Ovary (tissue), 10 donors: ENCODE measurements around the gene NPIPA3. TPM values are rescaled to one million over a fixed set of nuclear protein-coding genes. Genes with fewer than 3 reads are reported as not detected.
"Not testable (repeated sequence)": the region's sequence is repeated elsewhere in the genome, so short reads cannot be mapped to it uniquely, and the experiment has no call there.

Experiments used
- DNase-seq, 5 donors: peaks; one replicate each; pipeline ENCODE4 v3.0.0-alpha.2; 2019 to 2020
- H3K27ac ChIP-seq, 2 donors: fragments of 200-600 bp; one replicate each; pipeline versions ENCODE4 v1.5.1 to v1.8.0; 2019 to 2022
- H3K27me3 ChIP-seq: fragments of 200-600 bp; one replicate; pipeline ENCODE4 v1.8.0; 2022
- H3K36me3 ChIP-seq: fragments of 200-600 bp; sonication (generic); one replicate; pipeline ENCODE4 v1.5.1; 2019
- H3K4me1 ChIP-seq: one replicate; pipeline ENCODE4 v1.8.1; 2013; ENCODE audit warnings: mild to moderate bottlenecking, moderate library complexity; ENCODE audit not compliant: insufficient read depth
- H3K4me3 ChIP-seq: fragments of 200-600 bp; sonication (generic); one replicate; pipeline ENCODE4 v1.5.1; 2017
- H3K9me3 ChIP-seq, 2 donors: fragments of 200-600 bp in 1 of 2; sonication (generic) in 1 of 2; one replicate each; pipeline versions ENCODE4 v1.5.1 to v1.8.1; 2013 to 2019; ENCODE audit warnings: mild to moderate bottlenecking in 1 of 2, moderate library complexity in 1 of 2
- EP300 ChIP-seq: sonication (generic); formaldehyde crosslinking; IDR thresholded peaks from one replicate; pipeline ENCODE4 v1.6.1; 2017; ENCODE audit warnings: antibody characterized with exemption
- POLR2A ChIP-seq: fragments of 450-650 bp; IDR thresholded peaks from one replicate; pipeline ENCODE4 v1.6.1; 2017; ENCODE audit warnings: antibody characterized with exemption, mild to moderate bottlenecking, moderate library complexity
- WGBS, 3 donors: extraction: QIAGEN DNeasy Blood & Tissue Kit in 1 of 3; methylation state at CpG; one replicate each; pipeline versions ENCODE4 v1.1.5 to v1.1.7; 2013 to 2017; 5-methylcytosine and 5-hydroxymethylcytosine counted together
- intact Hi-C, 4 donors: fragments of 100-400 bp; cut with DNase I; formaldehyde crosslinking; loops; one replicate each; pipeline versions ENCODE4 v1.11.0 to v1.15.1; 2022 to 2023
- long read RNA-seq, 3 donors: library from polyadenylated mRNA in 2 of 3; unstranded in 2 of 3; transcript quantifications; one replicate each; pipeline ENCODE4 v2.0.0 and lab custom pipeline, GENCODE V29; 2021 to 2026
- polyA plus RNA-seq, 2 donors: library from polyadenylated mRNA; stranded (reverse); fragments of 200-250 nt in 1 of 2; fragments of 350-450 nt in 1 of 2; fragmentation: Illumina TruSeq in 1 of 2; extraction: RNeasy Lipid Tissue Mini Kit (QIAGEN cat#74804) in 1 of 2; gene quantifications; one replicate each; pipeline ENCODE4 v1.2.3, GENCODE V29; 2013 to 2014
- total RNA-seq, 7 donors: library from RNA; depleted of rRNA in 2 of 7; stranded (reverse); fragments of >200 nt in 2 of 7; fragmentation: NEBNext Ultra II Directional in 3 of 7; extraction: Animal tissue kit (Norgen Biotek cat#: 25700) in 3 of 7; gene quantifications; one replicate each; pipeline versions ENCODE4 v1.1.0 to v1.2.4, GENCODE V29; 2016 to 2023
- TF ChIP-seq, protein P1 (sequence below), 3 donors: fragments of 450-650 bp in 2 of 3; fragments of 200-600 bp in 1 of 3; IDR thresholded peaks; one replicate each; pipeline versions ENCODE4 v1.5.1 to v1.8.0; 2016 to 2022; ENCODE audit warnings: antibody characterized with exemption in 3 of 3, mild to moderate bottlenecking in 1 of 3
- donor health status: DM: no; HTN: no; CAD: no; lungs with moderate emphysema.
- donor health status: DM: no; HTN: no; CAD: no.
- donor health status: Bipolar disorder and iron deficiency.
- donor health status: DM: yes; HTN: yes; CAD: no.
- donor health status: DM: no; HTN: no; CAD: no.
- donor health status: DM: yes; HTN: yes; CAD: no.

NPIPA3 gene
- total RNA-seq: 1 to 10 TPM in 4 of 7 donors, under 1 TPM in 2, not detected in 1; 0.34 to 6.7 (median 2.3) TPM
- 1 to 10 TPM; 1.3 to 2.5 TPM for polyA plus RNA-seq
- long read RNA-seq, donor 1: 0 reads
- long read RNA-seq, donor 2: 0 reads
- long read RNA-seq, donor 3: 0 reads

DNA sequence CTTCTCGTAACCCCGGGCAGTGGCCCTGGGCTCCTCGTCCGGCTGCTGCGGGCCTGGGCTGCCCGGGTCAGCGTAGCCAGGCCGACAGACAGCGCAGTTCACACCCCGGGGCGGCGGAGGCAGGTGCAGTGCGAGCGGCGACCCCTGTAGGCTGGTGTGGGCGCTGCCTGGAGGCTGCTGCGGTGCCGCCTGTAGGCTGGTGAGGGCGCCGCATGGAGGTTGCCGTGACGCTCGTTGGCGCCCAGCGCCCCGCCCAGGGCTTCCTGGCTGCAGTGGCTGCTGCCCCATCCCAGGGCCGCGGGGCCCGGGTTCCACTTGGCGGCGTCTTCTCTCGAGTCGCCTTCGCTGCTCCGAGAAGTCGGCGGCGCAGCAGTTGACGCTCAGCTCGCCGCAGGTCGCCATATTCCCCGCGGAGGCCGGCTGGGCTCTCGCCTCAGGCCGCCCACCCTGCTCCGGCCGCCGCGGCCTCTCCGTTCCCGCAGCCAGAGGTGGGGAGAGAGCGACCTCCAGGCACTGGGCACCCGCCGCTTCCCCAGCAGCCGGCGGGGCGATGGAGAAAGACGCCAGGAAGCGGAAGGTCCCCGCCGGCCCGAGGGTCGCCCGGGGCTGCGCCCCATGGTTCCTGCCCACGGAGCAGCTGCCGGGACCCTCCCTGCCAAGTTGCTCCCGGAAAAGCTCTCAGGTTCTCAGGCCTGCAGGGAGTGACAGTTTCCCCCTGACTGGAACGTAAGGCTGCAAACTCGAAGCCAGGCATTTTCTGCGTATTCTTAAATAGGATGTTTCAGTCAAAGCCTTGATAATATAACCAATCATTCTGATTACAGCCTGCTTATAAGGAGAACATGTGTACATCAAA is at the start of gene NPIPA3:
Gene NPIPA3, plus strand, starts transcription at position 256 of the 856 bp plus-strand sequence. CDS start 5,533 bp downstream, outside the sequence.
- H3K36me3 ChIP-seq, H3K9me3 ChIP-seq, H3K4me1 ChIP-seq, intact Hi-C loops, H3K27ac ChIP-seq, H3K27me3 ChIP-seq, H3K4me3 ChIP-seq, DNase-seq: not testable (repeated sequence)
- WGBS, 3 donors: no CpG with 5 or more reads among the region's 73 CpGs

DNA sequence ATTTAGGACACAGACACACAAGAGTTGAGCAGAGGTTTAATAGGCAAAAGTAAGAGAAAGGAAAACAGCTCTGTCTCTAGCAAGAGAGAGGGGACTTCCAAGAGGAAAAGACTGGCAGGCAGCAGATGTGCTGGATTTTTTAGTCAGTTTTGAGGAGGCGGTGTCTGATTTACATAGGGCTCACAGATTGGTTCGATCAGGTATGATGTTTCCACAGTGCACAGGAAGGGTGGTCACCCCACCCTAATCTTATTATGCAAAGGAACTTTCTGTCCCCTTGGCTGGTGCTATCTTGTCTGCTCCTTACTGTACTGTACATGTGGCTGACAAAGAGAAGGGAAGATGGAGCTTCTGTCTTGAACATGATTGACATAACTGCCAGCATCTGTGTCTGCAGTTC is 45.1 kb upstream of the NPIPA3 start:
- no peak for TF ChIP-seq EP300
- no peak for TF ChIP-seq POLR2A
- TF ChIP-seq, protein P1, sequence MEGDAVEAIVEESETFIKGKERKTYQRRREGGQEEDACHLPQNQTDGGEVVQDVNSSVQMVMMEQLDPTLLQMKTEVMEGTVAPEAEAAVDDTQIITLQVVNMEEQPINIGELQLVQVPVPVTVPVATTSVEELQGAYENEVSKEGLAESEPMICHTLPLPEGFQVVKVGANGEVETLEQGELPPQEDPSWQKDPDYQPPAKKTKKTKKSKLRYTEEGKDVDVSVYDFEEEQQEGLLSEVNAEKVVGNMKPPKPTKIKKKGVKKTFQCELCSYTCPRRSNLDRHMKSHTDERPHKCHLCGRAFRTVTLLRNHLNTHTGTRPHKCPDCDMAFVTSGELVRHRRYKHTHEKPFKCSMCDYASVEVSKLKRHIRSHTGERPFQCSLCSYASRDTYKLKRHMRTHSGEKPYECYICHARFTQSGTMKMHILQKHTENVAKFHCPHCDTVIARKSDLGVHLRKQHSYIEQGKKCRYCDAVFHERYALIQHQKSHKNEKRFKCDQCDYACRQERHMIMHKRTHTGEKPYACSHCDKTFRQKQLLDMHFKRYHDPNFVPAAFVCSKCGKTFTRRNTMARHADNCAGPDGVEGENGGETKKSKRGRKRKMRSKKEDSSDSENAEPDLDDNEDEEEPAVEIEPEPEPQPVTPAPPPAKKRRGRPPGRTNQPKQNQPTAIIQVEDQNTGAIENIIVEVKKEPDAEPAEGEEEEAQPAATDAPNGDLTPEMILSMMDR (IDR thresholded peaks at IDR 0.05): no peak
- Histone ChIP-seq H3K4me3 (no peak overlapping the region), H3K27ac (no peak overlapping the region), H3K27me3 (no peaks in the 10 kb centered on the region), H3K9me3 (no peaks in the 10 kb centered on the region), H3K36me3 (no peaks in the 10 kb centered on the region), H3K4me1 (no peaks in the 10 kb centered on the region)
- intact Hi-C loops: no loop called here
- 86 to 96% (median 96%) methylated on average over 2 of the region's 2 CpGs for WGBS, 3 donors
- no peak for DNase-seq

DNA sequence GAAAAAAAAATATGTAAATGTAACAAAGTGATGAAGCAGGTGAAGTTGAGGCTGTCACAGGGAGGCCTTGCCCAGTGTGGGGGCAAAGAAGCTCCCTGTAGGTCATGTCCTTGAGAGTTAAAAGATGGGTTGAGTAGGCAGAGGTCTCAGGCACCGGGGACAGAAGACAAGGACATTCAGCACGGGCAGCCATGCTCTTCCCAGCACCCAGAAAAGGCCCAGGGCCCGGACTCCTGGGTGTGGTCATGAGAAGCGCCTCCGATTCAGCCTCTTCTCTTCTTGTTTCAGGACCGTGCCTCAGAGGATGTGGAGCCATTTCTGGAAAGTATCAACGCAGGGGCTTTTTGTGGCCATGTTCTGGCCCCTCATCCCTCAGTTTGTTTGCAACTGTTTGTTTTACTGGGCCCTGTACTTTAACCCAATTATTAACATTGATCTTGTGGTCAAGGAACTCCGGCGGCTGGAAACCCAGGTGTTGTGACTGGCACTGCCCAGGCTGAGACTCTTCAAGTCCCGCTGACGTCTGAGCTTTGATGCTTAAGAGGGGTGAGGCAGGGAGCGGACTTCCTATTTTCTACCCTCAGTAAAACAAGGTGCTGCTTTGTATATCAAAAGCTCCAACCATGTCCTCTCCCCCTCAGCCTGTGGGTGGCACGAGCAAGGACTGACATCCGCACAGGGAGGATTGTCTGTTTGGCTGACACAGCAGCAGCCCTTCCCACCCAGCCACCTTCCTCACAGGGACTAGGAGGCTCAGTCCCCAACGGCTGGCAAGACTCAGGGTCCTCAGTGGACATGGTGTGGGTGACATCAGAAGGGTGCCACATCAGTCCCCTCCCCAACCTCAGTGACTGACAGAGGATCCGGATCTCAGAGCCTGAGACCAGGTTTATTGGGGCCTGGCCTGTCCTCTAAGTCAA is 35.6 kb upstream of the NPIPA3 start:
- H3K9me3 ChIP-seq: no peaks in the 10 kb centered on the region
- no peaks in the 10 kb centered on the region for H3K27me3 ChIP-seq
- DNase-seq: no peak
- no peaks in the 10 kb centered on the region for H3K4me1 ChIP-seq
- no peak for TF ChIP-seq EP300
- TF ChIP-seq, protein P1 (IDR thresholded peaks at IDR 0.05): no peak
- no peak for TF ChIP-seq POLR2A
- H3K36me3 ChIP-seq: no peaks in the 10 kb centered on the region
- no peak overlapping the region for H3K4me3 ChIP-seq
- WGBS, 3 donors: 82 to 86% (median 86%) methylated on average over 16 of the region's 16 CpGs
- intact Hi-C loops: no loop called here
- no peak overlapping the region for H3K27ac ChIP-seq

DNA sequence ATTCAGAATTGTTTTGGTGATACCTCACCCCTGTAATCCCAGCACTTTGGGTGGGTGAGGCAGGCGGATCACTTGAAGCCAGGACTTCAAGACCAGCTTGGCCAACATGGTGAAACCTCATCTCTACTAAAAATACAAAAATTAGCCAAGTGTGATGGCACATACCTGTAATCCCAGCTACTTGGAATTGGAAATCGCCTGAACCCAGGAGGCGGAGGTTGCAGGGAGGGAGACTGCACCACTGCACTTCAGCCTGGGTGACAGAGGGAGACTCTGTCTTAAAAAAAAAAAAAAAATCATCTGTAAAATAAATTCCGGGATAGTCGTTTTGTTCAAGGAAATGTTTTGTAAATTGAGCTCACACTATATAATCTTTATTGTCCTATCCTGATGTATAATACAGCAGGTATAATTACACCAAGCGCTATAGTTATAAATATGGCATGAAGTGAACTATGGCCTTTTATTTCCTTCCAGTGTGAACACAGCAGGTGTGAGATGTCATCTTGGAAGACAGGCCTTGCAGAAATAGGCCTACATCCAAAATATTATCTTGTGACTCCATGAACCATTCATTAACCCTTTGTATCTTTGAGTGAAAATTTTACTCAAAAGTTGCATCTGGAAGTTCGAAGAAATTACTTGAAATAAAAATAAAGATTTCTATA is 34.5 kb upstream of the NPIPA3 start:
- TF ChIP-seq, protein P1 (IDR thresholded peaks at IDR 0.05): no peak
- TF ChIP-seq EP300 (no peak), POLR2A (no peak)
- no peaks in the 10 kb centered on the region for H3K36me3 ChIP-seq
- DNase-seq: no peak
- no peaks in the 10 kb centered on the region for H3K9me3 ChIP-seq
- no peak overlapping the region for H3K27ac ChIP-seq
- no peak overlapping the region for H3K4me3 ChIP-seq
- intact Hi-C loops: no loop called here
- no peaks in the 10 kb centered on the region for H3K27me3 ChIP-seq
- WGBS, 3 donors: 60 to 66% (median 61%) methylated on average over 7 of the region's 7 CpGs
- H3K4me1 ChIP-seq: no peaks in the 10 kb centered on the region
